ENCODE results near the gene TBX1.
"Not testable (repeated sequence)": the region's sequence is repeated elsewhere in the genome, so short reads cannot be mapped to it uniquely, and the experiment has no call there.

TBX1 gene

DNA sequence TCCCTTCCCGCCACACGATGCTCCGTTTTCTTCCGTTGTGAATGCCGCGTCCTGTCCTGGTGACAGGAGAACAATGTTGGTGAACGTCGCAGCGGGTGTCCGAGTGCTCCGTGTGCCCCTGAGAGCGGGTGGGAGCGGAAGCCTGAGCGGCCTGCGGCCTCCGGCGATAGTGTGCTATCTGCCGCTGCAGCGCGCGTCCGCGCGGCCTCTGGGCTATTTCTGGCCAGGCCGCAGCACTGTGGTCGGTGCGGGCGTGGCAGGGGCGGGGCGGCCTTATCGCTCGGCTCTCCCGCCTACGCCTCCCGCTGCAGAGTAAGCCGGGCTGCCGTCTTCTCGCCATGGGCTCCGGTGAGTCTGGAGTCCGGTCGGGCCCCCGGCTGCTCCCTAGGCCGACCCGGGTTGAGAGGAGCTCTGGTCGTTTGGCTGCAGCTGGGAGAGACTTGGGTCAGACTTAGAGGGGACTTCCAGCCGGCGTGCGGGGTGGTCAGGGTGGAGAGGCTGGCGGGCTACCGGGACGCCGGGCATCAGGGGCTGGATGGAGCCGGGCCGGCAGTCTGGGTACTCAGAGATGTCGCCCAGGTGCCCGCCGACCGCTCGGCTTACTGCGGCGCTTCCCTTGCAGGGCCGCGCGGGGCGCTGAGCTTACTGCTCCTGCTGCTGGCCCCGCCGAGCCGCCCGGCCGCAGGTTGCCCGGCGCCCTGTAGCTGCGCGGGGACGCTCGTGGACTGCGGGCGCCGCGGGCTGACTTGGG lies 37.2 kb upstream of the TBX1 start, which contains the start of gene GP1BB:
Gene GP1BB, plus strand, starts transcription at position 308 of the 751 bp plus-strand sequence. Its CDS starts 31 bp downstream, at position 339.
- no peak for DNase-seq (ENCODE audit: low spot score)

DNA sequence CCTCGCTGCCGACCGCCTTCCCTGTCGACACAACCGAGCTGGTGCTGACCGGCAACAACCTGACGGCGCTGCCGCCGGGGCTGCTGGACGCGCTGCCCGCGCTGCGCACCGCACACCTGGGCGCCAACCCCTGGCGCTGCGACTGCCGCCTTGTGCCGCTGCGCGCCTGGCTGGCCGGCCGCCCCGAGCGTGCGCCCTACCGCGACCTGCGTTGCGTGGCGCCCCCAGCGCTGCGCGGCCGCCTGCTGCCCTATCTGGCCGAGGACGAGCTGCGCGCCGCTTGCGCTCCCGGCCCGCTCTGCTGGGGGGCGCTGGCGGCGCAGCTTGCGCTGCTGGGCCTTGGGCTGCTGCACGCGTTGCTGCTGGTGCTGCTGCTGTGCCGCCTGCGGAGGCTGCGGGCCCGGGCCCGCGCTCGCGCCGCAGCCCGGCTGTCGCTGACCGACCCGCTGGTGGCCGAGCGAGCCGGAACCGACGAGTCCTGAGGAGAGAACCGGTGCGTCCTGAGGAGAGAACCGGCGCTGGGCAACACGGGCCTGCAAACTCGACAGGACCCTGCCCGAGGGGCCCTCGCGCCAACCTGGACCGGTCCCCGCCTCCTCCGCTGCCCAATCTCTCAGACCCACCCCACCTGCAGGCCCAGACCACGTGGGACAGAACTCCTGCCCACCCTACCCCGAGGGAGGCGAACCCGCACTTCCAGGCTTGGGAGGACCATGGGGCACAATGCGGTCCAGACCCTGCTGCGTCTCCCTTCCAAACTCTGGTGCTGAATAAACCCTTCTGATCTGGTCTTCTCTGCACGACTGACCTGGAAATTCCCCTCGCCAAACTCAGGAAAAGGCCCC lies 36.4 kb upstream of the TBX1 start:
- DNase-seq (ENCODE audit: low spot score): no peak

DNA sequence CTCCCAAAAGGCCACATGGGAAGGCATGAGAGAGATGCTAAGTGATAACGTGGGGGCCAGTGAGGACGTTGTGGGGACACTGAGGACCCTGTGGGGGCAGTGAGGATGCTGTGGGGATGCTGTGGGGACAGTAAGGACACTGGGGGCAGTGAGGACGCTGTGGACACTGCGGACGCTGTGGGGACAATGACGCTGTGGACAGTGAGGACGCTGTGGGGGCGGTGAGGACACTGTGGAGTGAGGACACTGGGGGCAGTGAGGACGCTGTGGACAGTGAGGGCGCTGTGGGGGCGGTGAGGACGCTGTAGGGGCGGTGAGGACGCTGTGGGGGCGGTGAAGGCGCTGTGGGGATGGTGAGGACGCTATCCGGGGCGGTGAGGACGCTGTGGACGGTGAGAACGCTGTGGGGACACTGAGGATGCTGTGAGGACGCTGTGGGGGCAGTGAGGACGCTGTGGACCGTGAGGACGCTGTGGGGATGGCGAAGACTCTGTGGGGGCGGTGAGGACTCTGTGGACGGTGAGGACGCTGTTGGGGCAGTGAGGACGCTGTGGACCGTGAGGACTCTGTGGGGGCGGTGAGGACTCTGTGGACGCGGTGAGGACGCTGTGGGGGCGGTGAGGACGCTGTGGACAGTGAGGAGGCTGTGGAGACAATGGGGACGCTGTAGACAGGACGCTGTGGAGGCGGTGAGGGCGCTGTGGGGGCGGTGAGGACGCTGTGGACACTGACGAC lies 35.5 kb upstream of the TBX1 start:
- no peak for DNase-seq (ENCODE audit: low spot score)

DNA sequence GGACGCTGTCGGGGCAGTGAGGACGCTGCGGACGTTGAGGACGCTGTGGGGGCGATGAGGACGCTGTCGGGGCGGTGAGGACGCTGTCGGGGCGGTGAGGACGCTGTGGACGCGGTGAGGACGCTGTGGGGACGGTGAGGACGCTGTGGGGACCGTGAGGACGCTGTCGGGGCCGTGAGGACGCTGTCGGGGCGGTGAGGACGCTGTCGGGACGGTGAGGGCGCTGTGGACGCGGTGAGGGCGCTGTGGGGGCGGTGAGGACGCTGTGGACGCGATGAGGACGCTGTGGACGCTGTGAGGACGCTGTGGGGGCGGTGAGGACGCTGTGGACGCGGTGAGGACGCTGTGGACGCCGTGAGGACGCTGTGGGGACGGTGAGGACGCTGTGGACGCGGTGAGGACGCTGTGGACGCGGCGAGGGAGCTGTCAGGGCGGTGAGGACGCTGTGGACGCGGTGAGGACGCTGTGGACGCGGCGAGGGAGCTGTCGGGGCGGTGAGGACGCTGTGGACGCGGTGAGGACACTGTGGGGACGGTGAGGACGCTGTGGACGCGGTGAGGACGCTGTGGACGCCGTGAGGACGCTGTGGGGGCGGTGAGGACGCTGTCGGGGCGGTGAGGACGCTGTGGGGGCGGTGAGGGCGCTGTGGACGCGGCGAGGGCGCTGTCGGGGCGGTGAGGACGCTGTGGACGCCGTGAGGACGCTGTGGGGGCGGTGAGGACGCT lies 34.4 kb upstream of the TBX1 start:
- DNase-seq (ENCODE audit: low spot score): not testable (repeated sequence)

DNA sequence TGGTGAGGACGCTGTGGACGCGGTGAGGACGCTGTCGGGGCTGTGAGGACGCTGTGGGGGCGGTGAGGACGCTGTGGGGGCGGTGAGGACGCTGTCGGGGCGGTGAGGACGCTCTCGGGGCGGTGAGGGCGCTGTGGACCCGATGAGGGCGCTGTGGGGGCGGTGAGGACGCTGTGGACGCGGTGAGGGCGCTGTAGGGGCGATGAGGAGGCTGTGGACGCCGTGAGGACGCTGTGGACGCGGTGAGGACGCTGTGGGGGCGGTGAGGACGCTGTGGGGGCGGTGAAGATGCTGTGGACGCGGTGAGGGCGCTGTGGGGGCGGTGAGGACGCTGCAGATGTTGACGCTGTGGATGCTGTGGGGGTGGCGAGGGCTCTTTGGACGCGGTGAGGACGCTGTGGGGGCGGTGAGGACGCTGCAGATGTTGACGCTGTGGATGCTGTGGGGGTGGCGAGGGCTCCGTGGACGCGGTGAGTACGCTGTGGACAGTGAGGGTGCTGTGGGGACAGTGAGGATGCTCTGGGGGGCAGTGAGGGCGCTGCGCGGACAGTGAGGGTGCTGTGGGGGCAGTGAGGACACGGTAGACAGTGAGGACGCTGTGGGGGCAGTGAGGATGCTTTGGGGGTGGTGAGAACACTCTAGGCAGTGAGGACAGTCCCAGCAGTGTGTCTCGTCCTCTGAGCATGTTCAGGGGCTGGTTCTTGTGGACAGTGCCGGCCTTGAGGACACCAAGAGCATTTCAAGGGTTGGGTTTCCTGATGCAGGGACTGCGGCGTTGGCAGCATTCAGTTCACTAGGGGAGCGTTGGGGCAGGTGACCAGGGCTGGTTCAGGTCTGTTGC lies 33.0 kb upstream of the TBX1 start:
- no peak for DNase-seq (ENCODE audit: low spot score)

DNA sequence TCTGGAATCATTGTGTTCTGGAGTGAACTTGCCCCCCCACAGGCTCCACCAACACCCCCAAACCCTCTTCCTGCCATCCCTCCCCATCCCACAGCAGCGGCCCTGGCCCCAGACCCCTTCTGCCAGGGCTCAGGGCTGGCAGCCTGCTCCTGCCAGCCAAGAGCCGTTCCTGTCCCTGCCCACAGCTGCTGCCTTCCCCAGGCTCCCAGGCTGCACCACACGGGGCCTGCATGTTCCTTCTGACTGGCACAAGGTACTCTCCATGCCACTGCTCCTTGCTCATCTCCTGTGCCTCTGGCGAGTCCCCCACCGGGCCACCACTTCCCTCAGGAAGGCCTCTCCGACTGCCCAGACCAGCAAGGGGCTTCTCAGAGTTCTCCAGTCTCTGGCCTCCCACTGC lies 32.3 kb upstream of the TBX1 start:
- no peak for DNase-seq (ENCODE audit: low spot score)

DNA sequence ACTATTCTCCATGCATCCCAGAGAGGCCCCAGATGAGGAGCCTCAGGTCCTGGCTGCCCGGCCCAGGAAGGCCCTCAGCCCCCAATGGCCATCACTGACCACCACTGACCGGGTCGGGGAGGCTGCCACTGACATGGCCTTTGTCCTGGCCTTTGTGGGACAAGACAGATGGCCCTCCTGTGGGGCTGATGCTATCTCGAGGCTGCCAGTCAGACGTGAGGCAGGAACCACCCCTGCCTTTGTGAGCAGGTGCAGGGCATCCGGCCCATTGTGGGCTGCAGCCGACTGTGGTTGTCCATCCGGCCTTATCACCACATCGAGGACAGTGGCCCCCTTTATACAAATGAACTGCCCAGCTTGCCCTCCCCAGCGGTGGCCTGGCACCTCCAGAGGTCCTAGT lies 31.7 kb upstream of the TBX1 start:
- DNase-seq (ENCODE audit: low spot score): no peak

DNA sequence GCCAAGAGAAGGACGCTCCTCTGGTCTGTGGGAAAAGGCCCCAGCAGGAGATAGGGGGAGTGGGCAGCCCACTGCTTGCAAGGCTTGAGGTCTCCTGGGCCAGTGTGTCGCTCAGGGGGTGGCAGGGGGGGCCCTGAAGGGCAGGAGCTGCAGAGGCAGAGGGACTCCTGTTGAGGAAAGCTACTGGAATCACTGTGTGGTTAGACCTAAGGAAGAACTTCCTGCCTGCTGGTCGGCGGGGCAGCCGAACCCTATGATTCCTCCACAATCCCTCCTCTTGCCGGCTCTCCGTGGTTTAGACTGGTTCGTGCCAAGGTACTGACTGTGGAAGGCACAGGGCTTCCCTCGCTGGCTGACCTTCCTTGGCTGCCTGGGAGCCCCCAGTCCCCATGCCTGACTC lies 31.1 kb upstream of the TBX1 start:
- DNase-seq (ENCODE audit: low spot score): no peak

DNA sequence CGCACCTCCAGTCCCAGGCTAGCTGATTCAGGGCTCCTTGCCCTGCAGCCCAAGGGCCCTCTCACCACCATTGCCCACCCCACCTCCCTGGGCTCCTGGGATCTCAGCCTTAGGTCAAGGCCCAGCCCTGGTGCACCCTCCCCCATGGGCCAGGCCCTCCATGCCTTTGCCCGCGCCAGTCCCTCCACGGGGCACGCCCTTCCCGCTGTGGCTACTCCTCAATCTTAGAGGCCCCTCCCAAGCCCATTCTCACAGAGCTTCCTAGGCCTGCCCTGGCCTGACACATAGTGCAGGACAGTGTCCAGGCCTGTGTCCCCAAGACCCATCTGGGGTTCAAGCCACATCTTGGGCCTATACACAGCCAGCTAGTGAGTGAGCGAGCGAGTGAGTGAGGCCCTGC lies 30.4 kb upstream of the TBX1 start:
- DNase-seq (ENCODE audit: low spot score): no peak

DNA sequence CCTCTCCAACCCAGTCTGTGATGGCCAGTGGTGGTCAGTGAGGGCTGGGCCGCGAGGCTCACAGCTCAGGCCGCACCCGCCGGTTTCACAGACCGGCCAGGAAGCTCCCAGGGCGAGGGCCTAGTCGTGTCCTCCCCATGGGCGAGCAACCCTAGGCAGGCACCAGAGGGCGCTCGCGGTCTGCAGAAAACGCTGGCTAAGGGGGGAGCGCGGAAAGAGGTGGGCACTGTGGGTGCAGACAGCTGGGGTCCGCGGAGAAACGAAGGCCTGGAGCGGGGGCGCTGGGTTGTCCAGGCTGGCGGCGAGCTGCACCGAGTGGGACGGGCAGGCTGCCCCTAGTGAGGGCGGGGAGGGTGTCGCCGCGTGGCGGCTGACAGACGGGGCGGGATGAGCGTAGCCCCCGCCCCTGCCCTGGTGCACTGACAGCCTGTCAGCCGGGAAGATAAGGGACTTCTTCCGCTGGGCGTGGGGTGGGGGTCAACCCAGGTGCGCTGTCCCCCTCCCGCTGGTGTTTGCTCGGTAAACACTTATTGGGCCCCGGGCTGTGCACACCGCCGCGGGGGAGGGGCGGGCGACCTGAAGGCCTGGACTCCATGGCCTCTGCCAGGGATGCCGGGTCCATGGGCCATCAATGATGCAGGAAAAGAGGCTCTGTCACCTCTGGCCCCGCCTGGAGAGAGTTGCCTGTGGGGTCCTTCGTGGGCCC lies 29.8 kb upstream of the TBX1 start:
- DNase-seq (ENCODE audit: low spot score): peak; percentile 93

DNA sequence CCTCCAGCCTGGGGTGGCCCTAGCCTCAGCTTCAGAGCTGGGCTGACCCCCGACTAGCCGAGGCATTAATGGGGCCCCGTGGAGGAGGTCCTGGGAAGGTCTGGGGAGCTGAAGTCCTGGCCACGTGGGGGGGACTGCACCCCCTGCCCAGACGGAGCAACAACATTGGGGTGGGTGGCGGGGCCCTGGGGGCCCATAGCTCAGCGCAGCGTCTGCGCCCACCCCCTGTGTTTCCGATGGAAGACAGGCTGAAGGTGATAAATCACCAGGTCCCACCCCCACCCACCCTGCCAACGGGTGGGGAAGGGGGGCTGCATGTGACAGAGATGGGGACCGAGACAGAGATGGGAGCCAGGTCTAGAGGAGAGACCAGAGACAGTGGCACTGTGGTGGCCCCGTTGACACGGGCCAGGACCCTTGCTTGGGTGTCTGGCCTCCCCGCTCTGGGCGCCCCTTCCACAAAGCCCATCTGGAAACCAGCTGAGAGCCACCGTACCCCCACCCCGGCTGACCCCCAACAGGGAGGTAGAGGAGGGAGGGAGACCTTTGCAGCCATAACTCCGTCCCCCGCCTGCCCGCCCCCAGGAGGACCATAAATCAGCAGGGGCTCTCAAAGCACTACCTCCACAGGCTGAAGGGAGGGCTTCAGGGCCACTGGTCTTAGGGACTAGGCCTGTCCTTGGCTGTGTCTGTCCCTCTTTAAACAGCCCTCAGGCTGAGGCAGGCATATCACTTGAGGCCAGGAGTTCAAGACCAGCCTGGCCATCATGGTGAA lies 29.0 kb upstream of the TBX1 start:
- no peak for DNase-seq (ENCODE audit: low spot score)

DNA sequence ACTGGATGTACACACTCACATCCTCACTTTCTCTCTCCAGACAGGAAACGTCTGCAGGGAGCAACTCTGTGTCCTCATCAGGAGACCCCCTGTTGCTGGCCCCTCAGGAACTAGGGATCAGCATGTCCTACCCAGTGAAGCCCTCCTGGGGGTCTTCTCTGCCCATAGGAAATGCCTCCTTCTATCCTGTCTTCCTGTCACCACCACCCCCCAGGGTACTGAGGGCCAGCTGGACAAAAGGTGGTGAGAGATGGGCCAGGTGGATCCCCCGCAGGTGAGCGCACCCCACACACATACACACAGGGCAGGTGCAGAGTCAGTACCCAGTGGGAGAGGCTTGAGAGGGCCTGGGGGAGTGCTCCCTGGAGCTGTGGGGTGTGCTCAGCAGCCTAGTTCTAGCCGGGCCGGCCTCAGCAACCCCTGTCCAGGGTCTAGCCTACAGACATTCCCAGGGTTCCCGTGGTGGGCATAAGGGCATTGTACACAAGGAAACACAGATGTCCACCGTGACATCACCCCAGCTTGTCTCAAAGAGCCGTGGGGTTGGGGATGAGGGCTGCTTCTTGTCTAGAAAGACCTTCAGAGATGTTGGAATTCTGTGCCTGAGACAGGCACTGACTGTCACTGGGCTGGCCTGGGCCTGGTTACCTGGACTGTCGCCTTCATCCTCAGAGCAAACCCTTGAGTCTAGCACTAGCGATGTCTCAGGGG lies 28.0 kb upstream of the TBX1 start:
- DNase-seq (ENCODE audit: low spot score): no peak

DNA sequence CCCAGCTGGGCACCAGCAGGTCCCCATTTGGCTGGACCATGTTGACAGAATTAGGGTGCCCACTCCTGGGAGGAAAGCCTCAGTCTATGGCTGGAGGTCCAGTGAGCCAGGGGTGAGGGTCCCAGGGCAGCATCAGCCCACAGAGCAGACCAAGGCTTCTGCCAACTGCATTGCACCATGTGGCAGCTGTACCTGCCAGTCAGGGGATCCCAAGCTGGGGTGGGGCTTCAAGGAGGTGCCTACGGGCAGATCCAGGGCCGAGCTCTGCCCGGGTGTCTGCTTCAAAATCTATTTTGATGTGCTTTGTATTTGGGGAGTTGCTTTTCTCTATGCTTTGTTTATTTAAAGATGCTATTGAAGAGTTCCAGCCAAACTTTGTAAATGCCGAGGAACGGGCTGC lies 26.8 kb upstream of the TBX1 start:
- DNase-seq (ENCODE audit: low spot score): no peak

DNA sequence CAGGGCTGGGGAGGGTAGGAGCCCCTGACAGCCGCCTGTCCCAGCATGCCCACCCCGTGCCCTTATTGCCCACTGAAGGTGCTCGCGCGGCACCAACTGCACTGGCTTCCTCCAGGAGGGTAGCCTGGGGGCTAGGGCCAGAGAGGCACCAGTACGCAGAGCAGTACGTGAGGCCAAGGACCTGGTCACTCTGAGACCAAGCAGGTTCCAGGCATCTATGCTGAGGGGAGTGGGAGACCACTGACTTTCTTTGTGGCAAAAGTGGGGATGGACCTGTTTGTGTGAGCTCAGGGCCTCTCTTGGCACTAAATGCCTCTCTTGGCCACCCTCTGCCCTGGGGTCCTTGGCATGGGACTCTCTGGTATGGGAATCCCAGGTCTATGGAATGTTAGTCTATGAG lies 26.4 kb upstream of the TBX1 start:
- no peak for DNase-seq (ENCODE audit: low spot score)

DNA sequence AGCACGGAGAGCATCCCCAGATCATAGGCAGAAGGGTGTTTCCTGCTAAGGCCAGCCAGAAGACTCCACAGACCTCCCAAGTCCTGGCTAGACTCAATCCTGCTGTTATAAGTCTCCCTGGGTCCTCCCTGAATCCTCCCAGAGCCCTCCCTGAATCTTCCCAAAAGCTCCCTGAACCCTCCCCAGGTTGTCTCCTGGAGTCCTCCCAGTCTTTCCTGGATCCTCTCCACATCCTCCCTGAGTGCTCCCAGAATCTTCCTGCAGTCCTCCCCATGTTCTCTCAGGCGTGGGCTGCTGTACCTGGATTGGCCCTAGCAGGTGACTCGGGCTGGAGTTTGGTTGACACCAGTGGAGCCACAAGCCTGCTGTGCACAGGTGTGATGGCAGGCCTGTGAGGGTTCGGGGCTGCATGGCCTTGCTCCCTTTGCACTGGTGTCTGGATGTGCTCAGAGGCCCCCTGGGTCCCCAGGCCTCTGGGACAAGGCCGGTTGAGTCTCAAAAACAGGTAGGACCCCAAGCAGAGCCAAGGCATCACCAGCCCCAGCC lies 25.7 kb upstream of the TBX1 start:
- DNase-seq (ENCODE audit: low spot score): no peak

DNA sequence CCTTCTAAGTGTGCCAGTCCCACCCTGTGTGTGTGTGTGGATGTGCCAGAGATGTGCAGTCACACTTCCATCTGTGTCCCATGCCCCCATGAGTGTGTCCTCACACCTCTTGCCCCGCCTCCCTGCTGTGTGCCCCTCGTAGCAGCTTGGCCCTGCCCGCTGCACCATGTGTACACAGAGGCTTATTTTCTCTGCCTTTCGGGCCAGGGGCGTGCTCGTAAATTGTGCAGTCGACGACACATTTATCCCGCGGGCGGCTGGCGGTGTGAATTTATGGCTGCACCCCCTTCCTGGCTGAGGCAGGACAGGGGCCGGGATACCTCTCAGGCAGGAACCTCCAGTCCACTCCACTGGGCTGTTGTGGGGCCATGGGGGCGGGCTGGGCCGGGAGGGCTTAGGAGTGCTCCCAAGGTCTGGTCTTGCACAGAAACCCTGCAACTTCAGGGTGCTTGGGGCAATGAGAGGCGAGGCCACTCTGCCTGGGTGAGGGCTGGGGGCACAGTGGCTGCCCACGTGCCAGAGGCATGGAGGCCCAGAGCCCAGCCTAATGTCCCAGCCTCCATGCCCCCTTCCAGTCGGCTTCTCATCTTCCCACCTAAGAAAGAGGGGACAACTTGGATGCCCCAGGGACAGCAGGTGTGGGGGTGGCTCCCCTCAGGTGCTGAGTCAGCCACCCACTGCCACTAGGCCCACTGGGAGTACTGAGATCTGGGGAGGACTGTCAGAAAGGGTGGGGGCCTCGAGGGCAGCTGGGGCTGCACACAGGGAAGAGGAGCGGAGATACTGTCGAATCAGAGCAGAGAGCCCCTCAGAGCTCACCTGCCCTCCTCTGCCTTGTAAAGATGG lies 24.7 kb upstream of the TBX1 start:
- no peak for DNase-seq (ENCODE audit: low spot score)

DNA sequence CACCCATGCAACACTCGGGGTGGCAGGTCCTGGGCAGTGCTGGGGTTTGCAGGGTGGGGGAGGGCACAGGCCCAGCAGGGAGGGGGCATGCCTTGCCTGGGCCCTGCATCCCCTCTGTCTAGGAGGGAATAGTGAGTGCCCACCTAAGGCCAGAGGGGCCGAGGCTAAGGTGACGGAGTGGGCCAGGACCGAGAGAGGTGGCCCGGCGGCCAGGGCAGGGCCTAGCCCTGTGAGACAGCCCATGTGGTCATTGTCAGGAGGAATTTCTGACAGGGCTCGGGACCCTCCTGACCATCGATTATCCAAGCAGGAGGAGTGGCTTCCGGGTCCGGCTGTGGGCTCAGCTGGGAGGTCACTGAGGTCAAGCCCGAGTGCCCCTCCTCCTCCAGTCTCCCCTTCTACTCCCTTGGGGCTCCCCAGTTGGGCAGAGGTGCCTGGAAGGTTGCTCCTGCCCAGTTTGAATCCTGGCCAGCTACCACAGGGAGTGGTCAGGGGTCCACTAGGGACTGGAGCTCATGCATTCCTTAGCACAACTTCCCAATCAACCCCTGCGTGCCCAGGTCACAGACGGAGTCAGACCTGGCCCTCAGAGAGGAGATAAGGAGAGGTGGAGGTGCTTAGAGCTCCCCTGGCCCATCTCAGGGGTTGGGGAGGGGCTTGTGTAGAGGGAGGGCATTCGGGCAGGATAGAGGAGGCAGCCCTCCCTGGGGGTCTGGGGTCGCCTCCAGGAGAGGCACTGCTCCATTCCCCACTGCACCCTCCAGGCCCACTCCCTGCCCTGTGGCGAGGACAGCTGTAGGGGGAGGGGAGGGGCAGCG lies 22.5 kb upstream of the TBX1 start:
- DNase-seq (ENCODE audit: low spot score): no peak

Measured in hepatic stellate cell (primary cell).